T-cell (primary cell): ENCODE measurements around the gene CDC14C. TPM values are rescaled to one million over a fixed set of nuclear protein-coding genes. Genes with fewer than 3 reads are reported as not detected.

Source experiments
- ATAC-seq, 4 experiments: fragments of 200-7000 bp in 3 of 4; fragments of 150-1000 bp in 1 of 4; cut with Tn5 transposase; replicated peaks in 1 of 4; 1 replicate in 3 of 4; 2 replicates in 1 of 4; pipeline ENCODE4 v1.10.0; 2021; ENCODE audit warnings: moderate library complexity in 3 of 4, mild to moderate bottlenecking in 2 of 4, moderate number of reproducible peaks in 1 of 4
- CTCF ChIA-PET, 2 donors: fragments of 300-600 bp; sonication (Branson Sonifier 250); formaldehyde crosslinking; loops; one replicate each; lab custom pipeline; 2022; ENCODE audit warnings: antibody characterized with exemption in 2 of 2; lab: Charles Lee
- POLR2A ChIA-PET, 2 donors: fragments of 300-600 bp; sonication (Branson Sonifier 250); formaldehyde crosslinking; loops; one replicate each; lab custom pipeline; 2022; ENCODE audit warnings: antibody characterized with exemption in 2 of 2; lab: Charles Lee
- DNase-seq, 35 experiments: peaks; one replicate each; pipeline versions ENCODE4 v3.0.0 to v3.0.0-alpha.2; 2013 to 2023
- H3K27ac ChIP-seq: one replicate; pipeline ENCODE4 v1.5.1; 2013; ENCODE audit warnings: low read length
- H3K27me3 ChIP-seq, 2 experiments: replicated peaks in 1 of 2; 1 replicate in 1 of 2; 2 replicates in 1 of 2; pipeline versions ENCODE4 v1.6.1 to v1.7.0; 2013; ENCODE audit warnings: low read length in 1 of 2, mixed read lengths in 1 of 2; ENCODE audit not compliant: control insufficient read depth in 2 of 2, insufficient read depth in 2 of 2; ENCODE audit errors: extremely low read depth in 1 of 2
- H3K36me3 ChIP-seq, 2 donors: 1 replicate in 1 of 2; 2 replicates in 1 of 2; pipeline versions ENCODE4 v1.6.1 to v1.7.0; 2013; ENCODE audit warnings: low read length in 1 of 2; ENCODE audit not compliant: control insufficient read depth in 2 of 2, insufficient read depth in 1 of 2; ENCODE audit errors: extremely low read depth in 1 of 2
- H3K4me1 ChIP-seq, 2 experiments: 1 replicate in 1 of 2; 2 replicates in 1 of 2; pipeline versions ENCODE4 v1.6.1 to v1.7.0; 2013; ENCODE audit warnings: low read length in 2 of 2, mixed read lengths in 1 of 2; ENCODE audit not compliant: insufficient read depth in 2 of 2, control insufficient read depth in 1 of 2; ENCODE audit errors: extremely low read depth in 1 of 2
- H3K4me3 ChIP-seq, 2 donors: 1 replicate in 1 of 2; 2 replicates in 1 of 2; pipeline versions ENCODE4 v1.5.1 to v1.7.0; 2013; ENCODE audit warnings: mild to moderate bottlenecking in 2 of 2, low read length in 1 of 2, moderate library complexity in 1 of 2; ENCODE audit not compliant: control insufficient read depth in 1 of 2; ENCODE audit errors: extremely low read depth in 1 of 2
- H3K9me3 ChIP-seq: 2 replicates; pipeline ENCODE4 v1.7.0; 2013
- H3K27ac Mint-ChIP-seq, 2 donors: one replicate each; pipeline ENCODE4 v1.8.0; 2020 to 2021; ENCODE audit warnings: mild to moderate bottlenecking in 2 of 2, mixed read lengths in 2 of 2
- H3K27me3 Mint-ChIP-seq, 2 donors: one replicate each; pipeline ENCODE4 v1.8.0; 2021 to 2022; ENCODE audit warnings: mixed read lengths in 2 of 2
- H3K36me3 Mint-ChIP-seq: one replicate; pipeline ENCODE4 v1.8.0; 2021; ENCODE audit warnings: mixed read lengths
- H3K4me1 Mint-ChIP-seq, 3 donors: one replicate each; pipeline ENCODE4 v1.8.0; 2020 to 2022; ENCODE audit warnings: mixed read lengths in 3 of 3, mild to moderate bottlenecking in 1 of 3
- H3K4me3 Mint-ChIP-seq, 3 donors: one replicate each; pipeline ENCODE4 v1.8.0; 2020 to 2022; ENCODE audit warnings: mild to moderate bottlenecking in 3 of 3, mixed read lengths in 3 of 3, moderate library complexity in 3 of 3
- H3K9me3 Mint-ChIP-seq, 3 donors: one replicate each; pipeline ENCODE4 v1.8.0; 2020 to 2022; ENCODE audit warnings: mixed read lengths in 3 of 3
- WGBS: methylation state at CpG from one replicate; pipeline ENCODE4 v1.1.5; 2013; ENCODE audit warnings: missing lambda C conversion rate; ENCODE audit not compliant: insufficient coverage; 5-methylcytosine and 5-hydroxymethylcytosine counted together
- total RNA-seq, 35 experiments: library from RNA in 6 of 35; stranded (reverse) in 6 of 35; fragments of 120-200 nt in 1 of 35; gene quantifications; one replicate each; pipeline versions ENCODE4 v1.2.1 to v1.2.4 and lab custom pipeline; 2013 to 2026

Gene CDC14C
- not detected for total RNA-seq
- total RNA-seq (2013), result 0.09 TPM
- total RNA-seq (lab: John Stamatoyannopoulos, UW), result 0 to 0.15 (median 0) reads per million in 29 experiments

- H3K4me1 ChIP-seq, result no peaks in the 10 kb centered on the region
- no peaks in the 10 kb centered on the region for H3K9me3 ChIP-seq
- H3K27ac ChIP-seq, result no peak within 1 kb of the TSS
- Mint-ChIP-seq H3K9me3 (peaks cover 0 to 4% (median 3%) of the 10 kb centered on the region in 3 donors), H3K27me3 (no peaks in the 10 kb centered on the region), H3K4me1 (no peaks in the 10 kb centered on the region), H3K27ac (no peak within 1 kb of the TSS), H3K36me3 (no peaks in the 10 kb centered on the region), H3K4me3 (no peak within 1 kb of the TSS)
- ATAC-seq (no peak), DNase-seq (no peak)
- POLR2A ChIA-PET, result no interaction called here
- no peaks in the 10 kb centered on the region for H3K27me3 ChIP-seq
- 96% methylated on average over 41 of the region's 46 CpGs for WGBS
- H3K4me3 ChIP-seq, result no peak within 1 kb of the TSS
- no peaks in the 10 kb centered on the region for H3K36me3 ChIP-seq
- CTCF ChIA-PET, result no interaction called here
Observed at GRCh38 chr7:48924433-48924832, at the start of gene CDC14C. TSS of gene CDC14C (plus strand) at chr7:48924547. CDS start at chr7:48924673, 126 bp downstream.

GRCh38 chr7:48875045-48875916 lies 49.1 kb upstream of the CDC14C start:
- POLR2A ChIA-PET, result no interaction called here

GRCh38 chr7:48876087-48876486 lies 48.3 kb upstream of the CDC14C start:
- no peak for ATAC-seq
- Mint-ChIP-seq H3K27ac (no peak overlapping the region), H3K4me3 (no peak overlapping the region), H3K4me1 (no peaks in the 10 kb centered on the region), H3K36me3 (no peaks in the 10 kb centered on the region), H3K27me3 (no peaks in the 10 kb centered on the region), H3K9me3 (peaks cover 0 to 12% (median 0%) of the 10 kb centered on the region in 3 donors)
- no peak for DNase-seq
- no peaks in the 10 kb centered on the region for H3K9me3 ChIP-seq
- H3K4me1 ChIP-seq, result no peaks in the 10 kb centered on the region
- ChIA-PET CTCF (no interaction called here), POLR2A (no interaction called here)
- H3K36me3 ChIP-seq, result no peaks in the 10 kb centered on the region
- H3K27me3 ChIP-seq, result no peaks in the 10 kb centered on the region
- WGBS, result no CpG with 5 or more reads among the region's 3 CpGs
- no peak overlapping the region for H3K4me3 ChIP-seq
- no peak overlapping the region for H3K27ac ChIP-seq

More at GRCh38 chr7:48875045-48875916, 49.1 kb upstream of the CDC14C start:
- Mint-ChIP-seq H3K4me3 (no peak overlapping the region), H3K27me3 (no peaks in the 10 kb centered on the region), H3K4me1 (no peaks in the 10 kb centered on the region), H3K27ac (no peak overlapping the region), H3K36me3 (no peaks in the 10 kb centered on the region), H3K9me3 (peaks cover 0 to 12% (median 0%) of the 10 kb centered on the region in 3 donors)
- WGBS, result 29% methylated on average over 4 of the region's 14 CpGs
- CTCF ChIA-PET, result no interaction called here
- H3K9me3 ChIP-seq, result no peaks in the 10 kb centered on the region
- no peaks in the 10 kb centered on the region for H3K4me1 ChIP-seq
- ATAC-seq, result no peak
- H3K4me3 ChIP-seq, result no peak overlapping the region
- DNase-seq, result no peak
- H3K36me3 ChIP-seq, result no peaks in the 10 kb centered on the region
- no peaks in the 10 kb centered on the region for H3K27me3 ChIP-seq
- no peak overlapping the region for H3K27ac ChIP-seq

- no peak overlapping the region for H3K27ac Mint-ChIP-seq
- ATAC-seq, result no peak
- H3K9me3 Mint-ChIP-seq, result peaks cover 8 to 24% (median 11%) of the 10 kb centered on the region in 3 donors
- DNase-seq, result no peak
- no peaks in the 10 kb centered on the region for H3K27me3 Mint-ChIP-seq
- Histone ChIP-seq H3K27ac (no peak overlapping the region), H3K9me3 (no peaks in the 10 kb centered on the region), H3K4me1 (no peaks in the 10 kb centered on the region), H3K27me3 (no peaks in the 10 kb centered on the region), H3K36me3 (no peaks in the 10 kb centered on the region), H3K4me3 (no peak overlapping the region)
- H3K36me3 Mint-ChIP-seq, result no peaks in the 10 kb centered on the region
- ChIA-PET POLR2A (no interaction called here), CTCF (no interaction called here)
- no peaks in the 10 kb centered on the region for H3K4me1 Mint-ChIP-seq
- WGBS, result no CpG with 5 or more reads among the region's 2 CpGs
- H3K4me3 Mint-ChIP-seq, result no peak overlapping the region
Observed at GRCh38 chr7:48880851-48881250, 43.5 kb upstream of the CDC14C start.

- H3K4me3 ChIP-seq, result no peak overlapping the region
- 38% methylated on average over 2 of the region's 2 CpGs for WGBS
- H3K27me3 ChIP-seq, result no peaks in the 10 kb centered on the region
- no peaks in the 10 kb centered on the region for H3K4me1 ChIP-seq
- H3K9me3 ChIP-seq, result no peaks in the 10 kb centered on the region
- Mint-ChIP-seq H3K36me3 (no peaks in the 10 kb centered on the region), H3K27me3 (no peaks in the 10 kb centered on the region), H3K9me3 (peaks cover 15 to 28% (median 22%) of the 10 kb centered on the region in 3 donors), H3K27ac (no peak overlapping the region), H3K4me1 (no peaks in the 10 kb centered on the region), H3K4me3 (no peak overlapping the region)
- no peaks in the 10 kb centered on the region for H3K36me3 ChIP-seq
- CTCF ChIA-PET, result interaction anchor here in 1 of 2 donors (0.5 kb wide), 1 partner anchor 10 kb away, joined by 3 read pairs; no protein-coding TSS in a partner anchor
- POLR2A ChIA-PET, result no interaction called here
- no peak for ATAC-seq
- no peak overlapping the region for H3K27ac ChIP-seq
- no peak for DNase-seq
Observed at GRCh38 chr7:48887500-48887899, 36.8 kb upstream of the CDC14C start.

- no peaks in the 10 kb centered on the region for H3K36me3 Mint-ChIP-seq
- Histone ChIP-seq H3K27me3 (no peaks in the 10 kb centered on the region), H3K4me3 (no peak overlapping the region), H3K36me3 (no peaks in the 10 kb centered on the region), H3K27ac (no peak overlapping the region), H3K9me3 (no peaks in the 10 kb centered on the region), H3K4me1 (no peaks in the 10 kb centered on the region)
- H3K9me3 Mint-ChIP-seq, result peaks cover 4 to 12% (median 4%) of the 10 kb centered on the region in 3 donors
- no peak for DNase-seq
- H3K4me1 Mint-ChIP-seq, result no peaks in the 10 kb centered on the region
- H3K4me3 Mint-ChIP-seq, result no peak overlapping the region
- H3K27me3 Mint-ChIP-seq, result no peaks in the 10 kb centered on the region
- ChIA-PET POLR2A (no interaction called here), CTCF (no interaction called here)
- ATAC-seq, result no peak
- no CpG with 5 or more reads among the region's 1 CpG for WGBS
- H3K27ac Mint-ChIP-seq, result no peak overlapping the region
Observed at GRCh38 chr7:48894574-48894973, 29.8 kb upstream of the CDC14C start.
